Adrenal gland (tissue), 12 donors: ENCODE results near the gene WWC2. TPM values are rescaled to one million over a fixed set of nuclear protein-coding genes. Genes with fewer than 3 reads are reported as not detected.

Source experiments
- DNase-seq, 7 donors: peaks; one replicate each; pipeline ENCODE4 v3.0.0-alpha.2; 2019 to 2020
- H3K27ac ChIP-seq, 5 donors: fragments of 200-600 bp; sonication (generic) in 4 of 5; 1 replicate in 3 of 5; 2 replicates in 2 of 5; pipeline versions ENCODE4 v1.5.1 to v1.8.0; 2016 to 2020; ENCODE audit warnings: mild to moderate bottlenecking in 1 of 5
- H3K27me3 ChIP-seq: fragments of 200-600 bp; 2 replicates; pipeline ENCODE4 v1.8.0; 2021
- H3K36me3 ChIP-seq, 2 donors: fragments of 200-600 bp; replicated peaks in 1 of 2; 1 replicate in 1 of 2; 2 replicates in 1 of 2; pipeline versions ENCODE4 v1.5.1 to v1.8.0; 2018 to 2022
- H3K4me1 ChIP-seq, 2 donors: fragments of 200-600 bp; replicated peaks in 1 of 2; 1 replicate in 1 of 2; 2 replicates in 1 of 2; pipeline versions ENCODE4 v1.5.1 to v1.8.0; 2018 to 2021
- H3K4me3 ChIP-seq, 4 donors: fragments of 200-600 bp; sonication (generic) in 3 of 4; one replicate each; pipeline ENCODE4 v1.5.1; 2016 to 2018
- H3K9me3 ChIP-seq, 3 donors: fragments of 200-600 bp; sonication (generic) in 1 of 3; replicated peaks in 1 of 3; 1 replicate in 2 of 3; 2 replicates in 1 of 3; pipeline versions ENCODE4 v1.5.1 to v1.8.0; 2016 to 2021
- CTCF ChIP-seq, 6 experiments: fragments of 450-650 bp in 4 of 6; fragments of 200-600 bp in 2 of 6; sonication (generic) in 1 of 6; IDR thresholded peaks; 1 replicate in 5 of 6; 2 replicates in 1 of 6; pipeline versions ENCODE4 v1.5.1 to v1.8.0; 2016 to 2021; ENCODE audit warnings: antibody characterized with exemption in 6 of 6, mild to moderate bottlenecking in 2 of 6, moderate library complexity in 1 of 6
- POLR2A ChIP-seq, 2 donors: fragments of 450-650 bp; IDR thresholded peaks; one replicate each; pipeline ENCODE4 v1.6.1; 2017; ENCODE audit warnings: antibody characterized with exemption in 2 of 2, mild to moderate bottlenecking in 2 of 2, moderate library complexity in 1 of 2
- WGBS, 4 donors: extraction: QIAGEN DNeasy Blood & Tissue Kit in 2 of 4; methylation state at CpG; one replicate each; pipeline versions ENCODE4 v1.1.5 to v1.1.7; 2013 to 2017; 5-methylcytosine and 5-hydroxymethylcytosine counted together
- intact Hi-C, 2 donors: fragments of 100-400 bp; cut with DNase I; formaldehyde crosslinking; loops; one replicate each; pipeline versions ENCODE4 v1.14.1 to v1.15.0; 2022 to 2023
- polyA plus RNA-seq, 3 donors: library from polyadenylated mRNA; stranded (reverse); fragments of 200-250 nt in 2 of 3; fragments of 350-450 nt in 1 of 3; fragmentation: Illumina TruSeq in 1 of 3; extraction: RNeasy Lipid Tissue Mini Kit (QIAGEN cat#74804) in 1 of 3; gene quantifications; one replicate each; pipeline ENCODE4 v1.2.3, GENCODE V29; 2013 to 2014
- total RNA-seq, 9 donors: library from RNA; depleted of rRNA in 4 of 9; stranded (reverse); fragments of >200 nt in 4 of 9; fragments of 120-200 nt in 1 of 9; fragmentation: NEBNext Ultra II Directional in 1 of 9; extraction: Animal tissue kit (Norgen Biotek cat#: 25700) in 1 of 9; gene quantifications; one replicate each; pipeline versions ENCODE4 v1.1.0 to v1.2.4, GENCODE V29; 2013 to 2023
- donor health status: healthy with polysubstance abuse.
- donor health status: Bipolar disorder and iron deficiency.
- donor health status: DM: yes; HTN: yes; CAD: no.
- donor health status: DM: no; HTN: no; CAD: no.
- donor health status: DM: no; HTN: no; CAD: no.
- donor health status: DM: yes; HTN: yes; CAD: no.

WWC2 gene
- total and polyA plus RNA-seq, 12 donors: 3.1 to 27.9 (median 17.4) TPM

- H3K4me3 ChIP-seq: no peak overlapping the region
- no peak overlapping the region for H3K27ac ChIP-seq
- intact Hi-C loops: no loop called here
- 19 to 32% (median 28%) methylated on average over 11 to 40 of the region's 40 CpGs for WGBS, 4 donors
- no peaks in the 10 kb centered on the region for H3K36me3 ChIP-seq
- TF ChIP-seq POLR2A (IDR thresholded peaks at IDR 0.05) (no peak), CTCF (IDR thresholded peaks at IDR 0.05) (no peak)
- peak in 1 of 7 donors; percentile 24 for DNase-seq
- H3K4me1 ChIP-seq: no peaks in the 10 kb centered on the region
- H3K9me3 ChIP-seq: no peaks in the 10 kb centered on the region
- H3K27me3 ChIP-seq: peaks cover 32% of the 10 kb centered on the region
Measured at GRCh38 chr4:183342541-183343533, 243.8 kb downstream of the WWC2 start.

- no peaks in the 10 kb centered on the region for H3K36me3 ChIP-seq
- peaks cover 39% of the 10 kb centered on the region for H3K27me3 ChIP-seq
- no peaks in the 10 kb centered on the region for H3K9me3 ChIP-seq
- DNase-seq: peak in 1 of 7 donors; percentile 3
- no peak overlapping the region for H3K27ac ChIP-seq
- TF ChIP-seq CTCF (IDR thresholded peaks at IDR 0.05): no peak
- no peak for TF ChIP-seq POLR2A (IDR thresholded peaks at IDR 0.05)
- 80 to 93% (median 87%) methylated on average over 6 to 7 of the region's 7 CpGs for WGBS, 4 donors
- H3K4me1 ChIP-seq: peaks cover 0 to 2% of the 10 kb centered on the region in 2 donors
- intact Hi-C loops: no loop called here
- no peak overlapping the region for H3K4me3 ChIP-seq
Measured at GRCh38 chr4:183343730-183344129, 244.7 kb downstream of the WWC2 start.

DNA sequence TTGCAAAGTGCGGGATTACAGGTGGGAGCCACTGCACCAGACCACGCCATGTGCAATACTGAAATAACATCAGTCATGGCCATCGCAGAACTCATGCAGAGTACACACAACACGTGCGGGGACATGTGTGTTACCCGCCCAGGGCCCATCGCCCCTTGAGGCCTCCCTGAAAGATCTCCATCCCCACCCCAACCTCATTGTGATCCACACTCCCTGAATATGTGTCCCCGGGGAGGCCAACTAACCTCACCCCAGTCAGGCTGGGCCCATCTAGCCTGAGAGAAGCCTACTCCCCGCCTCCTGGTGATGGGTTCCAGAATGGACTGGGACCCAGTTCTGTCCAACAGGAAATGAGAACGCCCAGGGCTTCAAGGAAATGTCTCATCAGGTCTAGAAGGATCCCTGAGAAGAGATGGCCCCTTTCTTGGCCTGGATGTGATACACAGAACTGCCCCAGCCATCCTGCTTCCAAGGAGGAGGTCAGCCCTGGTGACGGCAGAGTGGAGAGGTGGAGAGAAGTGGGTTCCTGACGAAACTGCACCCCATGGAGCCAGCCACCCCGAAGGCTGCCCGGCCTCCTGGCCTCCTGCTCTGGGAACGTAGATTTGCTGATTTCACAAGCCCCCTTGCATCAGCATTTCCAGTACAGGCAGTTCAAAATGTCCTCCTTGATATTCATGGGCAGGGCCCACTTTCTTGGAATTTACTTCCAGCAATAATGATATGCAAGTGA, 245.6 kb downstream of the WWC2 start:
- no peaks in the 10 kb centered on the region for H3K36me3 ChIP-seq
- H3K9me3 ChIP-seq: no peaks in the 10 kb centered on the region
- TF ChIP-seq CTCF (IDR thresholded peaks at IDR 0.05) (no peak), POLR2A (IDR thresholded peaks at IDR 0.05) (no peak)
- intact Hi-C loops: no loop called here
- H3K4me3 ChIP-seq: no peak overlapping the region
- 75 to 88% (median 83%) methylated on average over 8 to 15 of the region's 15 CpGs for WGBS, 4 donors
- H3K27ac ChIP-seq: no peak overlapping the region
- H3K27me3 ChIP-seq: peaks cover 43% of the 10 kb centered on the region
- peaks cover 0 to 7% of the 10 kb centered on the region in 2 donors for H3K4me1 ChIP-seq
- DNase-seq: peak in 1 of 7 donors; percentile 5

- peak in 1 of 7 donors; percentile 6 for DNase-seq
- intact Hi-C loops: no loop called here
Measured at GRCh38 chr4:183345261-183345660, 246.2 kb downstream of the WWC2 start.

More at GRCh38 chr4:183345261-183345660, 246.2 kb downstream of the WWC2 start:
- TF ChIP-seq CTCF (IDR thresholded peaks at IDR 0.05) (no peak), POLR2A (IDR thresholded peaks at IDR 0.05) (no peak)
- Histone ChIP-seq H3K4me1 (peaks cover 0 to 7% of the 10 kb centered on the region in 2 donors), H3K36me3 (no peaks in the 10 kb centered on the region), H3K27me3 (peaks cover 44% of the 10 kb centered on the region), H3K4me3 (no peak overlapping the region), H3K27ac (no peak overlapping the region), H3K9me3 (no peaks in the 10 kb centered on the region)
- 89 to 97% (median 90%) methylated on average over 4 of the region's 4 CpGs for WGBS, 4 donors
